Uterus (tissue), 2 donors: ENCODE data around the gene DDX24.

Experiments
- POLR2A ChIP-seq, 2 donors: fragments of 450-650 bp; IDR thresholded peaks; one replicate each; pipeline ENCODE4 v1.6.1; 2016; ENCODE audit warnings: antibody characterized with exemption in 2 of 2, mild to moderate bottlenecking in 1 of 2, moderate library complexity in 1 of 2
- TF ChIP-seq, protein P1 (sequence below), 4 experiments: fragments of 200-600 bp in 2 of 4; fragments of 450-650 bp in 2 of 4; sonication (generic) in 2 of 4; IDR thresholded peaks; one replicate each; pipeline ENCODE4 v1.5.1; 2016 to 2019; ENCODE audit warnings: antibody characterized with exemption in 4 of 4, mild to moderate bottlenecking in 2 of 4, moderate library complexity in 1 of 4

DNA sequence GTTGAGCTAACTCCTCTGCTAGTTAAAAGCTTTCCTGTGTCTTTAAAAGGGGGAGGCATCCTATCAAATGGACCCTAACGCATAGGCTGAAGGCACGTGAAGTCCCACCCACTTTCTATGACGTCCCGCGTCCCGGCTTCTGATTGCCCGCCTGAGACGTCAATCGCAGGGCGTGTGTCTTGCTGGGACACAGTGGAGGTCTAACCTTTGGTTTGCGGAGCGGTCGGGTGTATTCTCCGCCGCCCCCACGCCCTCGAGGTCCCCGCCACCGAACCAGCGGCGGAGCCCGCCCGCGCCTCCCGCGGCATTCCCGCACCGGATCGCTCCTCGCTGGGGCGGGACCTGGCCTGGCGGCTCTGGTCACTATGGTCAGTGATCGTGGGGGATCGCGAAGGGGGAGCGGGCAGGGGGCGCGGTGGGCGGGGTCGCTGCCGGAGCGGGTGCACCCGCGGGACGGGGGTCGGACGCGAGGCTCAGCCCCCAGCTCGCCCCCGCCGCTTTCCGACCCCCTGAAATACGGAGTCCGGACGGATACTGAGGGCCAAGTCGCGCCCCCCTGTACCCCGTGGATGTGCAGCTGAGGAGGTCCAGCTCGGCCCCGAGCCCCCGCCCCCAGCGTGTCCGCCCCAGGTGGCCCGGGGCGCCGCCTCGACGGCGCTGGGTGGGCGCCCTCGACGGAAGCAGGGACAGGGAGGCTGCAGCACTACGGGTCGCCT is 54.7 kb downstream of the DDX24 start, which contains the start of gene OTUB2:
- TF ChIP-seq, protein P1, sequence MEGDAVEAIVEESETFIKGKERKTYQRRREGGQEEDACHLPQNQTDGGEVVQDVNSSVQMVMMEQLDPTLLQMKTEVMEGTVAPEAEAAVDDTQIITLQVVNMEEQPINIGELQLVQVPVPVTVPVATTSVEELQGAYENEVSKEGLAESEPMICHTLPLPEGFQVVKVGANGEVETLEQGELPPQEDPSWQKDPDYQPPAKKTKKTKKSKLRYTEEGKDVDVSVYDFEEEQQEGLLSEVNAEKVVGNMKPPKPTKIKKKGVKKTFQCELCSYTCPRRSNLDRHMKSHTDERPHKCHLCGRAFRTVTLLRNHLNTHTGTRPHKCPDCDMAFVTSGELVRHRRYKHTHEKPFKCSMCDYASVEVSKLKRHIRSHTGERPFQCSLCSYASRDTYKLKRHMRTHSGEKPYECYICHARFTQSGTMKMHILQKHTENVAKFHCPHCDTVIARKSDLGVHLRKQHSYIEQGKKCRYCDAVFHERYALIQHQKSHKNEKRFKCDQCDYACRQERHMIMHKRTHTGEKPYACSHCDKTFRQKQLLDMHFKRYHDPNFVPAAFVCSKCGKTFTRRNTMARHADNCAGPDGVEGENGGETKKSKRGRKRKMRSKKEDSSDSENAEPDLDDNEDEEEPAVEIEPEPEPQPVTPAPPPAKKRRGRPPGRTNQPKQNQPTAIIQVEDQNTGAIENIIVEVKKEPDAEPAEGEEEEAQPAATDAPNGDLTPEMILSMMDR (IDR thresholded peaks at IDR 0.05), result no peak
- no peak for TF ChIP-seq POLR2A (IDR thresholded peaks at IDR 0.05)
